NCI-H2171 treated with DMSO at 0.1 percent for 48 hours (cell line): ENCODE data around the gene MARCHF4.

Source experiments
- DNase-seq: peaks from one replicate; lab custom pipeline; 2025; lab: John Stamatoyannopoulos, UW

Gene MARCHF4

GRCh38 chr2:216349366-216349765, 22.9 kb downstream of the MARCHF4 start:
- DNase-seq: peak; percentile 41

- no peak for DNase-seq
Measured at GRCh38 chr2:216348756-216349308, 23.5 kb downstream of the MARCHF4 start.

GRCh38 chr2:216346781-216347180, 25.5 kb downstream of the MARCHF4 start:
- no peak for DNase-seq

- no peak for DNase-seq
Measured at GRCh38 chr2:216345846-216346245, 26.4 kb downstream of the MARCHF4 start.

GRCh38 chr2:216344950-216345300, 27.4 kb downstream of the MARCHF4 start:
- no peak for DNase-seq

GRCh38 chr2:216344206-216344949, 27.9 kb downstream of the MARCHF4 start:
- DNase-seq: no peak

GRCh38 chr2:216343221-216343980, 28.9 kb downstream of the MARCHF4 start:
- DNase-seq: no peak

GRCh38 chr2:216341121-216341520, 31.2 kb downstream of the MARCHF4 start:
- DNase-seq: peak; percentile 79

GRCh38 chr2:216340280-216340631, 32.0 kb downstream of the MARCHF4 start:
- no peak for DNase-seq

- peak; percentile 93 for DNase-seq
Measured at GRCh38 chr2:216339456-216340279, 32.6 kb downstream of the MARCHF4 start.

- no peak for DNase-seq
Measured at GRCh38 chr2:216335252-216335651, 37.0 kb downstream of the MARCHF4 start.

- DNase-seq: no peak
Measured at GRCh38 chr2:216328347-216328746, 43.9 kb downstream of the MARCHF4 start.

GRCh38 chr2:216327447-216327935, 44.8 kb downstream of the MARCHF4 start:
- no peak for DNase-seq
